ENCODE data around the gene UBD.

Gene UBD

GRCh38 chr6:29584821-29585220 is 25.3 kb upstream of the UBD start, which contains the start of gene OR2H2:
TSS of gene OR2H2 (plus strand) at chr6:29585121. CDS start at chr6:29587945, 2,824 bp downstream.
- TF ChIP-seq CTCF (IDR thresholded peaks at IDR 0.05; ENCODE audit: low read depth, low read length) (no peak), EZH2phosphoT487 (IDR thresholded peaks at IDR 0.05; ENCODE audit: low read depth) (no peak)
- no peak within 1 kb of the TSS for H3K4me3 ChIP-seq (ENCODE audit: low read length)
- H3K36me3 ChIP-seq (replicated peaks; ENCODE audit: low read depth, low read length): no peaks in the 10 kb centered on the region
- H3K79me2 ChIP-seq (ENCODE audit: low read length): no peaks in the 10 kb centered on the region
- no peak within 1 kb of the TSS for H3K4me2 ChIP-seq (ENCODE audit: low read length)
- H3K4me1 ChIP-seq (ENCODE audit: low read length): no peaks in the 10 kb centered on the region
- 0 out of 2 replicates have a peak, but pooled peaks cover 4% of the 10 kb centered on the region for H3K27me3 ChIP-seq (ENCODE audit: low read depth, low read length)
- H2AFZ ChIP-seq (ENCODE audit: low read depth, low read length): no peak within 1 kb of the TSS
- H3K9ac ChIP-seq (ENCODE audit: low read length): no peak within 1 kb of the TSS
- H4K20me1 ChIP-seq (ENCODE audit: insufficient read depth, low read length): no peaks in the 10 kb centered on the region
- no peaks in the 10 kb centered on the region for H3K9me3 ChIP-seq (ENCODE audit: insufficient read depth, low read length)
- H3K27ac ChIP-seq (ENCODE audit: low read length): no peak within 1 kb of the TSS

DNA sequence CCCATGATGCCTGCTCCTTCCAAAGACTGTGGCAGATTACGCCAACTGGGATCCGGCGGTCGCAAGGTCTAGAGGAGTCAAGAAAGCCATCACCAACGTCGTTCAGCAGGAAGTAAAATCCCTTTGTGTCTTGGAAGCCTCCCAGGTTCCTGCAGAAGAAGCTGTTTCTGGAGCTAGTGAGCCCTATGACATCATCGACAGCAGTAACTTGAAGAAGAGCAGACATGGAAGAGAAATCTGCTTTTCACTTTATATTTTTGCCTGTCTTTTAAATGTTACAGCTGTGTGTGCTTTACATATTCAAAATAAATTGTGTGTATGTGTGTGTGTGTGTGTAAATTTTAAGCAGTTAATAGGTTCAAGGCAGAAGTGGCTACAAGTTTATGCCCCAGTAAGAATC is 18.0 kb upstream of the UBD start:
- no peaks in the 10 kb centered on the region for H3K9me3 ChIP-seq (ENCODE audit: insufficient read depth, low read length)
- no peak overlapping the region for H3K27ac ChIP-seq (ENCODE audit: low read length)
- H3K9ac ChIP-seq (ENCODE audit: low read length): no peak overlapping the region
- no peak overlapping the region for H3K4me2 ChIP-seq (ENCODE audit: low read length)
- TF ChIP-seq EZH2phosphoT487 (IDR thresholded peaks at IDR 0.05; ENCODE audit: low read depth): no peak
- TF ChIP-seq CTCF (IDR thresholded peaks at IDR 0.05; ENCODE audit: low read depth, low read length): no peak
- no peak overlapping the region for H3K4me3 ChIP-seq (ENCODE audit: low read length)
- H4K20me1 ChIP-seq (ENCODE audit: insufficient read depth, low read length): no peaks in the 10 kb centered on the region
- H3K36me3 ChIP-seq (replicated peaks; ENCODE audit: low read depth, low read length): no peaks in the 10 kb centered on the region
- no peaks in the 10 kb centered on the region for H3K79me2 ChIP-seq (ENCODE audit: low read length)
- H3K27me3 ChIP-seq (ENCODE audit: low read depth, low read length): no peaks in the 10 kb centered on the region
- H2AFZ ChIP-seq (ENCODE audit: low read depth, low read length): no peak overlapping the region
- H3K4me1 ChIP-seq (ENCODE audit: low read length): no peaks in the 10 kb centered on the region

GRCh38 chr6:29576056-29576455 is 16.5 kb upstream of the UBD start:
- TF ChIP-seq EZH2phosphoT487 (IDR thresholded peaks at IDR 0.05; ENCODE audit: low read depth): no peak
- TF ChIP-seq CTCF (IDR thresholded peaks at IDR 0.05; ENCODE audit: low read depth, low read length): no peak

DNA sequence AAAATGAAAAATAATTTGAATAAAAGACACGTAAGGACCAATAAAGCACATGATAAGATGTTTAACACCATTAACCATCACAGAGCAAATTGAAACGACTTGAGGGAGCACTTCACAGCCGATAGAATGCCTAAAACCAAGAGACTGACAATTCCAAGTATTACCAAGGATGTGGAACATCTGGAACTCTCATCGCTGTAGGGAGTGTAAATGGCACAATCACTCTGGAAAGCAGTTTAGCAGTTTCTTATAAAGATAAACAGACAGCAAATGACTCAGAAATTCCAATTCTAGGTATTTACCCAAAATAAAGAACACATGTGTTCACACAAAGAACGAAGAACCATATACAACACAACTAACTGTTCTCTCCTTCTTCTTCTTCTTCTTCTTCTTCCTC is 8.5 kb upstream of the UBD start:
- Histone ChIP-seq H3K36me3 (replicated peaks; ENCODE audit: low read depth, low read length) (no peaks in the 10 kb centered on the region), H3K9ac (ENCODE audit: low read length) (no peak overlapping the region), H3K9me3 (ENCODE audit: insufficient read depth, low read length) (no peaks in the 10 kb centered on the region), H3K27ac (ENCODE audit: low read length) (no peak overlapping the region), H3K79me2 (ENCODE audit: low read length) (no peaks in the 10 kb centered on the region), H3K27me3 (ENCODE audit: low read depth, low read length) (no peaks in the 10 kb centered on the region), H3K4me2 (ENCODE audit: low read length) (no peak overlapping the region), H3K4me1 (ENCODE audit: low read length) (no peaks in the 10 kb centered on the region), H3K4me3 (ENCODE audit: low read length) (no peak overlapping the region), H4K20me1 (ENCODE audit: insufficient read depth, low read length) (no peaks in the 10 kb centered on the region), H2AFZ (ENCODE audit: low read depth, low read length) (no peak overlapping the region)
- TF ChIP-seq CTCF (IDR thresholded peaks at IDR 0.05; ENCODE audit: low read depth, low read length) (no peak), EZH2phosphoT487 (IDR thresholded peaks at IDR 0.05; ENCODE audit: low read depth) (no peak)

More at GRCh38 chr6:29576056-29576455, 16.5 kb upstream of the UBD start:
- H3K79me2 ChIP-seq (ENCODE audit: low read length): no peaks in the 10 kb centered on the region
- H3K27me3 ChIP-seq (ENCODE audit: low read depth, low read length): no peaks in the 10 kb centered on the region
- no peak overlapping the region for H3K27ac ChIP-seq (ENCODE audit: low read length)
- no peaks in the 10 kb centered on the region for H4K20me1 ChIP-seq (ENCODE audit: insufficient read depth, low read length)
- H3K4me1 ChIP-seq (ENCODE audit: low read length): no peaks in the 10 kb centered on the region
- H3K9me3 ChIP-seq (ENCODE audit: insufficient read depth, low read length): no peaks in the 10 kb centered on the region
- no peak overlapping the region for H3K4me2 ChIP-seq (ENCODE audit: low read length)
- H3K36me3 ChIP-seq (replicated peaks; ENCODE audit: low read depth, low read length): no peaks in the 10 kb centered on the region
- no peak overlapping the region for H3K4me3 ChIP-seq (ENCODE audit: low read length)
- H2AFZ ChIP-seq (ENCODE audit: low read depth, low read length): no peak overlapping the region
- no peak overlapping the region for H3K9ac ChIP-seq (ENCODE audit: low read length)
